Caco-2 (cell line): ENCODE results near the gene URAD. TPM values are rescaled to one million over a fixed set of nuclear protein-coding genes. Genes with fewer than 3 reads are reported as not detected.

Source experiments
- BruUV-seq: library from RNA; stranded (reverse); fragments of 400-500 nt; replicated peaks from 2 replicates; lab custom pipeline; 2021; lab: Mats Ljungman, UMichigan
- CTCF ChIA-PET: fragments of 300-600 bp; sonication (Branson Sonifier 250); formaldehyde crosslinking; loops from one replicate; lab custom pipeline; 2022; ENCODE audit warnings: antibody characterized with exemption; lab: Charles Lee
- POLR2A ChIA-PET: fragments of 300-600 bp; sonication (Branson Sonifier 250); formaldehyde crosslinking; loops from one replicate; lab custom pipeline; 2022; ENCODE audit warnings: antibody characterized with exemption; lab: Charles Lee
- DNase-seq, 2 experiments: peaks; one replicate each; pipeline versions ENCODE4 v3.0.0 to v3.0.0-alpha.2; 2020 to 2022
- H3K27me3 ChIP-seq: replicated peaks from 2 replicates; pipeline ENCODE4 v1.6.0; 2011; ENCODE audit warnings: low read length; ENCODE audit not compliant: control insufficient read depth, insufficient read depth
- H3K36me3 ChIP-seq: 2 replicates; pipeline ENCODE4 v1.5.1; 2011; ENCODE audit warnings: low read length; ENCODE audit not compliant: control insufficient read depth, insufficient read depth
- H3K4me1 ChIP-seq: fragments of 250-450 bp; sonication (Bioruptor Pico); 2 replicates; pipeline ENCODE4 v1.5.1; 2020; ENCODE audit warnings: mild to moderate bottlenecking
- H3K4me3 ChIP-seq: 2 replicates; pipeline ENCODE4 v1.5.1; 2011; ENCODE audit warnings: low read depth, mild to moderate bottlenecking, control low read depth, low read length
- H3K9me3 ChIP-seq: fragments of 250-450 bp; sonication (Bioruptor Pico); 2 replicates; pipeline ENCODE4 v1.5.1; 2020; ENCODE audit warnings: mild to moderate bottlenecking, moderate library complexity
- H3K27ac Mint-ChIP-seq: one replicate; pipeline ENCODE4 v1.8.0; 2022; ENCODE audit warnings: mixed read lengths; ENCODE audit not compliant: unreplicated experiment
- H3K27me3 Mint-ChIP-seq: one replicate; pipeline ENCODE4 v1.8.0; 2022; ENCODE audit warnings: mixed read lengths; ENCODE audit not compliant: insufficient read depth, unreplicated experiment
- H3K36me3 Mint-ChIP-seq: one replicate; pipeline ENCODE4 v1.8.0; 2022; ENCODE audit warnings: mild to moderate bottlenecking, mixed read lengths; ENCODE audit not compliant: insufficient read depth, unreplicated experiment
- H3K4me1 Mint-ChIP-seq: one replicate; pipeline ENCODE4 v1.8.0; 2022; ENCODE audit warnings: low read depth, mixed read lengths; ENCODE audit not compliant: unreplicated experiment
- H3K4me3 Mint-ChIP-seq: one replicate; pipeline ENCODE4 v1.8.0; 2022; ENCODE audit warnings: mild to moderate bottlenecking, moderate library complexity, mixed read lengths; ENCODE audit not compliant: unreplicated experiment
- H3K9me3 Mint-ChIP-seq: one replicate; pipeline ENCODE4 v1.8.0; 2022; ENCODE audit warnings: mixed read lengths; ENCODE audit not compliant: unreplicated experiment
- CTCF ChIP-seq, 2 experiments: fragments of 200-600 bp in 1 of 2; IDR thresholded peaks; 1 replicate in 1 of 2; 2 replicates in 1 of 2; pipeline versions ENCODE4 v1.5.1 to v1.8.0; 2011 to 2022; ENCODE audit warnings: antibody characterized with exemption in 1 of 2, control low read depth in 1 of 2, inconsistent platforms in 1 of 2, low read depth in 1 of 2, low read length in 1 of 2, mild to moderate bottlenecking in 1 of 2, moderate library complexity in 1 of 2; ENCODE audit not compliant: insufficient read depth in 1 of 2, severe bottlenecking in 1 of 2, unreplicated experiment in 1 of 2
- intact Hi-C: fragments of 100-400 bp; cut with micrococcal nuclease; formaldehyde crosslinking; loops from one replicate; pipeline ENCODE4 v1.10.0; 2022; ENCODE audit not compliant: unreplicated experiment
- total RNA-seq: library from RNA; stranded (reverse); gene quantifications from 2 replicates; pipeline ENCODE4 v1.2.3, GENCODE V29; 2022

Gene URAD
- total RNA-seq, 1 experiment from 2014 or later: 5.2 TPM

- intact Hi-C loops: loop anchor here (1.0 to 5.0 kb wide), 5 partner anchors 10 to 636 kb away; partner anchors contain the start of gene URAD
- ChIA-PET CTCF (interaction anchor here (0.9 to 2.1 kb wide), 5 partner anchors 13 to 636 kb away, joined by 3 to 10 read pairs (median 5); no protein-coding TSS in a partner anchor), POLR2A (interaction anchor here (0.8 kb wide), 1 partner anchor 37 kb away, joined by 4 read pairs; no protein-coding TSS in a partner anchor)
- no peaks in the 10 kb centered on the region for H3K4me1 ChIP-seq
- H3K9me3 ChIP-seq: no peaks in the 10 kb centered on the region
- no TSS peak for BruUV-seq
- Mint-ChIP-seq H3K9me3 (no peaks in the 10 kb centered on the region), H3K4me3 (no peak overlapping the region), H3K4me1 (peaks cover 7% of the 10 kb centered on the region), H3K36me3 (peaks cover 10% of the 10 kb centered on the region), H3K27me3 (no peaks in the 10 kb centered on the region), H3K27ac (no peak overlapping the region)
- H3K4me3 ChIP-seq: no peak overlapping the region
- H3K36me3 ChIP-seq: no peaks in the 10 kb centered on the region
- TF ChIP-seq CTCF (IDR thresholded peaks at IDR 0.05; ENCODE audit: insufficient read depth in 1 of 2, low read depth in 1 of 2, low read length in 1 of 2, severe bottlenecking in 1 of 2, unreplicated experiment in 1 of 2): peak; percentile 65 to 82
- H3K27me3 ChIP-seq: no peaks in the 10 kb centered on the region
- peak; percentile 80 to 82 for DNase-seq
Observed at GRCh38 chr13:27997904-27998522, 9.5 kb upstream of the URAD start.

- no peaks in the 10 kb centered on the region for H3K27me3 ChIP-seq
- Mint-ChIP-seq H3K27me3 (no peaks in the 10 kb centered on the region), H3K36me3 (no peaks in the 10 kb centered on the region), H3K4me1 (peaks cover 10% of the 10 kb centered on the region), H3K9me3 (no peaks in the 10 kb centered on the region), H3K27ac (no peak overlapping the region), H3K4me3 (no peak overlapping the region)
- ChIA-PET POLR2A (no interaction called here), CTCF (no interaction called here)
- peaks cover 23% of the 10 kb centered on the region for H3K4me1 ChIP-seq
- BruUV-seq: no TSS peak
- H3K4me3 ChIP-seq: no peak overlapping the region
- no peak for DNase-seq
- H3K36me3 ChIP-seq: no peaks in the 10 kb centered on the region
- H3K9me3 ChIP-seq: no peaks in the 10 kb centered on the region
- intact Hi-C loops: no loop called here
- no peak for TF ChIP-seq CTCF (IDR thresholded peaks at IDR 0.05; ENCODE audit: insufficient read depth in 1 of 2, low read depth in 1 of 2, low read length in 1 of 2, severe bottlenecking in 1 of 2, unreplicated experiment in 1 of 2)
Observed at GRCh38 chr13:27991881-27992280, 3.4 kb upstream of the URAD start.

- ChIA-PET POLR2A (no interaction called here), CTCF (interaction anchor here (1.8 to 6.4 kb wide), 3 partner anchors 155 to 623 kb away, joined by 6 to 82 read pairs (median 7); no protein-coding TSS in a partner anchor)
- Mint-ChIP-seq H3K36me3 (no peaks in the 10 kb centered on the region), H3K4me3 (no peak overlapping the region), H3K9me3 (no peaks in the 10 kb centered on the region), H3K27ac (no peak overlapping the region), H3K4me1 (peaks cover 39% of the 10 kb centered on the region), H3K27me3 (no peaks in the 10 kb centered on the region)
- no peak for TF ChIP-seq CTCF (IDR thresholded peaks at IDR 0.05; ENCODE audit: insufficient read depth in 1 of 2, low read depth in 1 of 2, low read length in 1 of 2, severe bottlenecking in 1 of 2, unreplicated experiment in 1 of 2)
- peaks cover 42% of the 10 kb centered on the region for H3K4me1 ChIP-seq
- no TSS peak for BruUV-seq
- intact Hi-C loops: loop anchor here (2.0 kb wide), 1 partner anchor 453 kb away; no protein-coding TSS in a partner anchor
- no peaks in the 10 kb centered on the region for H3K36me3 ChIP-seq
- H3K4me3 ChIP-seq: no peak overlapping the region
- H3K27me3 ChIP-seq: no peaks in the 10 kb centered on the region
- no peaks in the 10 kb centered on the region for H3K9me3 ChIP-seq
- DNase-seq: no peak
Observed at GRCh38 chr13:27985600-27985999, 2.9 kb downstream of the URAD start.
